ENCODE measurements around the gene CDON.
"Not testable (repeated sequence)": the region's sequence is repeated elsewhere in the genome, so short reads cannot be mapped to it uniquely, and the experiment has no call there.

Gene CDON

GRCh38 chr11:125992893-125993292 lies 69.8 kb downstream of the CDON start:
- no peak for DNase-seq

- no peak for DNase-seq
These were observed 72.4 kb downstream of the CDON start for GRCh38 chr11:125990244-125990643.

- DNase-seq, result no peak
These were observed 75.5 kb downstream of the CDON start for GRCh38 chr11:125987066-125987641.

- not testable (repeated sequence) for DNase-seq
These were observed 76.7 kb downstream of the CDON start for GRCh38 chr11:125985956-125986355.

GRCh38 chr11:125982348-125982730 lies 80.3 kb downstream of the CDON start:
- DNase-seq, result no peak

- no peak for DNase-seq
These were observed 82.2 kb downstream of the CDON start for GRCh38 chr11:125980436-125980835.

GRCh38 chr11:125979511-125979910 lies 83.2 kb downstream of the CDON start:
- no peak for DNase-seq

- DNase-seq, result no peak
These were observed 83.8 kb downstream of the CDON start for GRCh38 chr11:125978778-125979407.

- DNase-seq, result no peak
These were observed 84.4 kb downstream of the CDON start for GRCh38 chr11:125978181-125978716.

GRCh38 chr11:125977333-125977732 lies 85.3 kb downstream of the CDON start:
- no peak for DNase-seq

GRCh38 chr11:125976156-125976555 lies 86.5 kb downstream of the CDON start:
- no peak for DNase-seq

- DNase-seq, result no peak
These were observed 87.0 kb downstream of the CDON start for GRCh38 chr11:125975634-125976033.

- no peak for DNase-seq
These were observed 88.4 kb downstream of the CDON start for GRCh38 chr11:125974284-125974683.

GRCh38 chr11:125971618-125972017 lies 91.0 kb downstream of the CDON start:
- no peak for DNase-seq

GRCh38 chr11:125968354-125968753 lies 94.3 kb downstream of the CDON start:
- DNase-seq, result no peak

- DNase-seq, result no peak
These were observed 95.2 kb downstream of the CDON start for GRCh38 chr11:125967515-125967914.

- DNase-seq, result no peak
These were observed 101.9 kb downstream of the CDON start for GRCh38 chr11:125960771-125961170.

GRCh38 chr11:125959931-125960330 lies 102.7 kb downstream of the CDON start:
- no peak for DNase-seq

GRCh38 chr11:125959511-125959910 lies 103.2 kb downstream of the CDON start:
- no peak for DNase-seq

- DNase-seq, result no peak
These were observed 103.7 kb downstream of the CDON start for GRCh38 chr11:125958872-125959400.

- no peak for DNase-seq
These were observed 104.9 kb downstream of the CDON start for GRCh38 chr11:125957618-125958332.

GRCh38 chr11:125956391-125957134 lies 106.1 kb downstream of the CDON start:
- no peak for DNase-seq

GRCh38 chr11:125955856-125956255 lies 106.8 kb downstream of the CDON start:
- DNase-seq, result no peak
